Hepatocyte (in vitro differentiated cells): ENCODE results near the gene TPD52L2.

Experiments
- CTCF ChIP-seq: fragments of 200-600 bp; sonication (generic); IDR thresholded peaks from 2 replicates; pipeline ENCODE4 v1.5.1; 2016; ENCODE audit warnings: antibody characterized with exemption, mild to moderate bottlenecking; ENCODE audit not compliant: poor library complexity
- EZH2phosphoT487 ChIP-seq: fragments of 200-600 bp; sonication (generic); IDR thresholded peaks from one replicate; pipeline ENCODE4 v1.6.1; 2018; ENCODE audit warnings: antibody characterized with exemption, mild to moderate bottlenecking, low read depth, moderate library complexity; ENCODE audit not compliant: unreplicated experiment, severe bottlenecking

- no peak for TF ChIP-seq CTCF
- TF ChIP-seq EZH2phosphoT487, result no peak
These were observed 509 bp upstream of the TPD52L2 start for GRCh38 chr20:63864545-63864977.
